ENCODE data around the gene CTNNA2.

DNA sequence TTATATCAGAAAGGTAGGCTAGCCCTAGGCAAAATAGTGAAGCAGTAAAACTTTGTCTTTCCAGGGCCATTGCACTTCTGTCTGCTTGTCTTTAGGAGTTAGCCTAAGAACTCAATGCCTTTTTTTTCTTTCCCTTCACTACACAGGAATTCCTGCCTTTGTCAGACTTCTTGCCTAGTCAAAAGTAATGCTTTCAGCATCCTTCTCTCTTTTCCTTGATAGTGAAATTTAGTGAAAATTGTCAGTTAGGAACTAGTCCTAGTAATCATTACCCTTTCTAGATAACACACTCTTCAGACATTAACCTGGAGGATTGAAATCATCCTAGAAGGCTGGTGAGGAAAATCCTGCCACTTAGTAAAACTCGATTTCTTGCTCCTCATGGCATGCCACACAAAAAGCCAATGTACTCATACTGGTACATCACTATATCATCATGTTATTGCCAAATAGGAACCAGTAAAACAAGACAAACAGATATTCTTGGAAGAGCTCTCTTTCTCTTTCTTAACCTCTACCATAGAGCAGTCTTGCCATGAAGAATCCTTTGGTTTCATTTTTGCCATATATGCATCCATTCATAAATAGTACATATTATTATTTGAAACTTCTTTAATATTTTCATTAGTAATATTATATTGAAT, 320.5 kb downstream of the CTNNA2 start:
- TF ChIP-seq, protein P1, sequence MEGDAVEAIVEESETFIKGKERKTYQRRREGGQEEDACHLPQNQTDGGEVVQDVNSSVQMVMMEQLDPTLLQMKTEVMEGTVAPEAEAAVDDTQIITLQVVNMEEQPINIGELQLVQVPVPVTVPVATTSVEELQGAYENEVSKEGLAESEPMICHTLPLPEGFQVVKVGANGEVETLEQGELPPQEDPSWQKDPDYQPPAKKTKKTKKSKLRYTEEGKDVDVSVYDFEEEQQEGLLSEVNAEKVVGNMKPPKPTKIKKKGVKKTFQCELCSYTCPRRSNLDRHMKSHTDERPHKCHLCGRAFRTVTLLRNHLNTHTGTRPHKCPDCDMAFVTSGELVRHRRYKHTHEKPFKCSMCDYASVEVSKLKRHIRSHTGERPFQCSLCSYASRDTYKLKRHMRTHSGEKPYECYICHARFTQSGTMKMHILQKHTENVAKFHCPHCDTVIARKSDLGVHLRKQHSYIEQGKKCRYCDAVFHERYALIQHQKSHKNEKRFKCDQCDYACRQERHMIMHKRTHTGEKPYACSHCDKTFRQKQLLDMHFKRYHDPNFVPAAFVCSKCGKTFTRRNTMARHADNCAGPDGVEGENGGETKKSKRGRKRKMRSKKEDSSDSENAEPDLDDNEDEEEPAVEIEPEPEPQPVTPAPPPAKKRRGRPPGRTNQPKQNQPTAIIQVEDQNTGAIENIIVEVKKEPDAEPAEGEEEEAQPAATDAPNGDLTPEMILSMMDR (IDR thresholded peaks at IDR 0.05): no peak
- TF ChIP-seq, protein P2, sequence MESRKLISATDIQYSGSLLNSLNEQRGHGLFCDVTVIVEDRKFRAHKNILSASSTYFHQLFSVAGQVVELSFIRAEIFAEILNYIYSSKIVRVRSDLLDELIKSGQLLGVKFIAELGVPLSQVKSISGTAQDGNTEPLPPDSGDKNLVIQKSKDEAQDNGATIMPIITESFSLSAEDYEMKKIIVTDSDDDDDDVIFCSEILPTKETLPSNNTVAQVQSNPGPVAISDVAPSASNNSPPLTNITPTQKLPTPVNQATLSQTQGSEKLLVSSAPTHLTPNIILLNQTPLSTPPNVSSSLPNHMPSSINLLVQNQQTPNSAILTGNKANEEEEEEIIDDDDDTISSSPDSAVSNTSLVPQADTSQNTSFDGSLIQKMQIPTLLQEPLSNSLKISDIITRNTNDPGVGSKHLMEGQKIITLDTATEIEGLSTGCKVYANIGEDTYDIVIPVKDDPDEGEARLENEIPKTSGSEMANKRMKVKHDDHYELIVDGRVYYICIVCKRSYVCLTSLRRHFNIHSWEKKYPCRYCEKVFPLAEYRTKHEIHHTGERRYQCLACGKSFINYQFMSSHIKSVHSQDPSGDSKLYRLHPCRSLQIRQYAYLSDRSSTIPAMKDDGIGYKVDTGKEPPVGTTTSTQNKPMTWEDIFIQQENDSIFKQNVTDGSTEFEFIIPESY (IDR thresholded peaks at IDR 0.05; ENCODE audit: borderline replicate concordance, low read depth): no peak
- TF ChIP-seq POLR2AphosphoS5 (IDR thresholded peaks at IDR 0.05; ENCODE audit: low read depth, low read length) (no peak), MAX (IDR thresholded peaks at IDR 0.05; ENCODE audit: low read depth) (no peak), EZH2phosphoT487 (IDR thresholded peaks at IDR 0.05; ENCODE audit: borderline replicate concordance, low read depth) (no peak), GATA2 (CRISPR knock-in tag; IDR thresholded peaks at IDR 0.05) (no peak), ELF1 (IDR thresholded peaks at IDR 0.05) (no peak), FOXM1 (IDR thresholded peaks at IDR 0.05; ENCODE audit: low read depth) (no peak), CHD2 (IDR thresholded peaks at IDR 0.05; ENCODE audit: low read length, partially characterized antibody) (no peak), TEAD4 (IDR thresholded peaks at IDR 0.05; ENCODE audit: borderline replicate concordance, insufficient read depth) (no peak), YY1 (IDR thresholded peaks at IDR 0.05; ENCODE audit: low read depth) (no peak)
- TF ChIP-seq, protein P3, sequence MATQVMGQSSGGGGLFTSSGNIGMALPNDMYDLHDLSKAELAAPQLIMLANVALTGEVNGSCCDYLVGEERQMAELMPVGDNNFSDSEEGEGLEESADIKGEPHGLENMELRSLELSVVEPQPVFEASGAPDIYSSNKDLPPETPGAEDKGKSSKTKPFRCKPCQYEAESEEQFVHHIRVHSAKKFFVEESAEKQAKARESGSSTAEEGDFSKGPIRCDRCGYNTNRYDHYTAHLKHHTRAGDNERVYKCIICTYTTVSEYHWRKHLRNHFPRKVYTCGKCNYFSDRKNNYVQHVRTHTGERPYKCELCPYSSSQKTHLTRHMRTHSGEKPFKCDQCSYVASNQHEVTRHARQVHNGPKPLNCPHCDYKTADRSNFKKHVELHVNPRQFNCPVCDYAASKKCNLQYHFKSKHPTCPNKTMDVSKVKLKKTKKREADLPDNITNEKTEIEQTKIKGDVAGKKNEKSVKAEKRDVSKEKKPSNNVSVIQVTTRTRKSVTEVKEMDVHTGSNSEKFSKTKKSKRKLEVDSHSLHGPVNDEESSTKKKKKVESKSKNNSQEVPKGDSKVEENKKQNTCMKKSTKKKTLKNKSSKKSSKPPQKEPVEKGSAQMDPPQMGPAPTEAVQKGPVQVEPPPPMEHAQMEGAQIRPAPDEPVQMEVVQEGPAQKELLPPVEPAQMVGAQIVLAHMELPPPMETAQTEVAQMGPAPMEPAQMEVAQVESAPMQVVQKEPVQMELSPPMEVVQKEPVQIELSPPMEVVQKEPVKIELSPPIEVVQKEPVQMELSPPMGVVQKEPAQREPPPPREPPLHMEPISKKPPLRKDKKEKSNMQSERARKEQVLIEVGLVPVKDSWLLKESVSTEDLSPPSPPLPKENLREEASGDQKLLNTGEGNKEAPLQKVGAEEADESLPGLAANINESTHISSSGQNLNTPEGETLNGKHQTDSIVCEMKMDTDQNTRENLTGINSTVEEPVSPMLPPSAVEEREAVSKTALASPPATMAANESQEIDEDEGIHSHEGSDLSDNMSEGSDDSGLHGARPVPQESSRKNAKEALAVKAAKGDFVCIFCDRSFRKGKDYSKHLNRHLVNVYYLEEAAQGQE (IDR thresholded peaks at IDR 0.05; ENCODE audit: low read depth, low read length): no peak
- TF ChIP-seq, protein P4, sequence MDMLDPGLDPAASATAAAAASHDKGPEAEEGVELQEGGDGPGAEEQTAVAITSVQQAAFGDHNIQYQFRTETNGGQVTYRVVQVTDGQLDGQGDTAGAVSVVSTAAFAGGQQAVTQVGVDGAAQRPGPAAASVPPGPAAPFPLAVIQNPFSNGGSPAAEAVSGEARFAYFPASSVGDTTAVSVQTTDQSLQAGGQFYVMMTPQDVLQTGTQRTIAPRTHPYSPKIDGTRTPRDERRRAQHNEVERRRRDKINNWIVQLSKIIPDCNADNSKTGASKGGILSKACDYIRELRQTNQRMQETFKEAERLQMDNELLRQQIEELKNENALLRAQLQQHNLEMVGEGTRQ (IDR thresholded peaks at IDR 0.05; ENCODE audit: borderline replicate concordance, low read depth, low read length): no peak

Data from SK-N-SH (cell line).